WERI-Rb-1 (cell line): ENCODE data around the gene ESRRG.

Experiments
- DNase-seq: peaks from one replicate; pipeline ENCODE4 v3.0.0-alpha.2; 2020
- H3K27ac ChIP-seq: fragments of 250-450 bp; sonication (Bioruptor Pico); 2 replicates; pipeline ENCODE4 v1.5.1; 2020; ENCODE audit warnings: mild to moderate bottlenecking, moderate library complexity
- H3K27me3 ChIP-seq: fragments of 250-450 bp; sonication (Bioruptor Pico); 2 replicates; pipeline ENCODE4 v1.5.1; 2021; ENCODE audit warnings: mild to moderate bottlenecking, low read depth, moderate library complexity; ENCODE audit not compliant: insufficient read depth, severe bottlenecking
- H3K36me3 ChIP-seq: fragments of 250-450 bp; sonication (Bioruptor Pico); 2 replicates; pipeline ENCODE4 v1.5.1; 2020; ENCODE audit warnings: mild to moderate bottlenecking, moderate library complexity
- H3K4me3 ChIP-seq: 2 replicates; pipeline ENCODE4 v1.5.1; 2011; ENCODE audit warnings: low read depth, mild to moderate bottlenecking, control low read depth, low read length
- H3K9me3 ChIP-seq: fragments of 250-450 bp; sonication (Bioruptor Pico); 2 replicates; pipeline ENCODE4 v1.5.1; 2021; ENCODE audit warnings: mild to moderate bottlenecking, moderate library complexity; ENCODE audit not compliant: severe bottlenecking
- TF ChIP-seq, protein P1 (sequence below): IDR thresholded peaks from 2 replicates; pipeline ENCODE4 v1.5.1; 2011; ENCODE audit warnings: low read depth, mild to moderate bottlenecking, control low read depth, inconsistent platforms, low read length

Gene ESRRG

GRCh38 chr1:216599851-216600250 lies 123.4 kb downstream of the ESRRG start:
- Histone ChIP-seq H3K27ac (peak overlapping the region; percentile 89), H3K27me3 (no peaks in the 10 kb centered on the region), H3K4me3 (no peak overlapping the region), H3K9me3 (no peaks in the 10 kb centered on the region), H3K36me3 (peaks cover 19% of the 10 kb centered on the region)
- no peak for DNase-seq
- TF ChIP-seq, protein P1, sequence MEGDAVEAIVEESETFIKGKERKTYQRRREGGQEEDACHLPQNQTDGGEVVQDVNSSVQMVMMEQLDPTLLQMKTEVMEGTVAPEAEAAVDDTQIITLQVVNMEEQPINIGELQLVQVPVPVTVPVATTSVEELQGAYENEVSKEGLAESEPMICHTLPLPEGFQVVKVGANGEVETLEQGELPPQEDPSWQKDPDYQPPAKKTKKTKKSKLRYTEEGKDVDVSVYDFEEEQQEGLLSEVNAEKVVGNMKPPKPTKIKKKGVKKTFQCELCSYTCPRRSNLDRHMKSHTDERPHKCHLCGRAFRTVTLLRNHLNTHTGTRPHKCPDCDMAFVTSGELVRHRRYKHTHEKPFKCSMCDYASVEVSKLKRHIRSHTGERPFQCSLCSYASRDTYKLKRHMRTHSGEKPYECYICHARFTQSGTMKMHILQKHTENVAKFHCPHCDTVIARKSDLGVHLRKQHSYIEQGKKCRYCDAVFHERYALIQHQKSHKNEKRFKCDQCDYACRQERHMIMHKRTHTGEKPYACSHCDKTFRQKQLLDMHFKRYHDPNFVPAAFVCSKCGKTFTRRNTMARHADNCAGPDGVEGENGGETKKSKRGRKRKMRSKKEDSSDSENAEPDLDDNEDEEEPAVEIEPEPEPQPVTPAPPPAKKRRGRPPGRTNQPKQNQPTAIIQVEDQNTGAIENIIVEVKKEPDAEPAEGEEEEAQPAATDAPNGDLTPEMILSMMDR, result no peak

GRCh38 chr1:216598448-216598847 lies 124.8 kb downstream of the ESRRG start:
- Histone ChIP-seq H3K36me3 (peaks cover 18% of the 10 kb centered on the region), H3K27me3 (no peaks in the 10 kb centered on the region), H3K4me3 (no peak overlapping the region), H3K27ac (no peak overlapping the region), H3K9me3 (no peaks in the 10 kb centered on the region)
- no peak for DNase-seq
- TF ChIP-seq, protein P1, result no peak

GRCh38 chr1:216596281-216596862 lies 126.9 kb downstream of the ESRRG start:
- H3K4me3 ChIP-seq, result no peak overlapping the region
- DNase-seq, result no peak

GRCh38 chr1:216587715-216588114 lies 135.5 kb downstream of the ESRRG start:
- TF ChIP-seq, protein P1, result no peak
- H3K4me3 ChIP-seq, result no peak overlapping the region
- no peaks in the 10 kb centered on the region for H3K27me3 ChIP-seq
- DNase-seq, result no peak
- H3K9me3 ChIP-seq, result no peaks in the 10 kb centered on the region
- H3K27ac ChIP-seq, result no peak overlapping the region
- H3K36me3 ChIP-seq, result peaks cover 18% of the 10 kb centered on the region

More at GRCh38 chr1:216596281-216596862, 126.9 kb downstream of the ESRRG start:
- Histone ChIP-seq H3K9me3 (no peaks in the 10 kb centered on the region), H3K27me3 (no peaks in the 10 kb centered on the region), H3K36me3 (peaks cover 17% of the 10 kb centered on the region), H3K27ac (no peak overlapping the region)
- TF ChIP-seq, protein P1, result no peak

- no peaks in the 10 kb centered on the region for H3K27me3 ChIP-seq
- H3K27ac ChIP-seq, result no peak overlapping the region
- H3K9me3 ChIP-seq, result no peaks in the 10 kb centered on the region
- no peak overlapping the region for H3K4me3 ChIP-seq
- H3K36me3 ChIP-seq, result peaks cover 18% of the 10 kb centered on the region
- TF ChIP-seq, protein P1, result no peak
- no peak for DNase-seq
Observed at GRCh38 chr1:216582151-216582550, 141.1 kb downstream of the ESRRG start.

- TF ChIP-seq, protein P1, result no peak
- H3K9me3 ChIP-seq, result no peaks in the 10 kb centered on the region
- no peaks in the 10 kb centered on the region for H3K27me3 ChIP-seq
- no peak overlapping the region for H3K4me3 ChIP-seq
- H3K27ac ChIP-seq, result no peak overlapping the region
- H3K36me3 ChIP-seq, result peaks cover 18% of the 10 kb centered on the region
- DNase-seq, result no peak
Observed at GRCh38 chr1:216580538-216581057, 142.6 kb downstream of the ESRRG start.
